22Rv1 (cell line): ENCODE measurements around the gene LMO7.
A peak's percentile ranks its signal among the peaks of the same experiment; 100 is the strongest.

Source experiments
- H3K27ac ChIP-seq: fragments of 450-650 bp; 2 replicates; pipeline ENCODE4 v1.5.1; 2017
- ZFX ChIP-seq: fragments of 450-650 bp; IDR thresholded peaks from 2 replicates; pipeline ENCODE4 v1.6.1; 2017; ENCODE audit warnings: antibody characterized with exemption, borderline replicate concordance
- TF ChIP-seq, protein P1 (sequence below): fragments of 450-650 bp; IDR thresholded peaks from 2 replicates; pipeline ENCODE4 v1.5.1; 2017; ENCODE audit warnings: mild to moderate bottlenecking

The LMO7 gene

DNA sequence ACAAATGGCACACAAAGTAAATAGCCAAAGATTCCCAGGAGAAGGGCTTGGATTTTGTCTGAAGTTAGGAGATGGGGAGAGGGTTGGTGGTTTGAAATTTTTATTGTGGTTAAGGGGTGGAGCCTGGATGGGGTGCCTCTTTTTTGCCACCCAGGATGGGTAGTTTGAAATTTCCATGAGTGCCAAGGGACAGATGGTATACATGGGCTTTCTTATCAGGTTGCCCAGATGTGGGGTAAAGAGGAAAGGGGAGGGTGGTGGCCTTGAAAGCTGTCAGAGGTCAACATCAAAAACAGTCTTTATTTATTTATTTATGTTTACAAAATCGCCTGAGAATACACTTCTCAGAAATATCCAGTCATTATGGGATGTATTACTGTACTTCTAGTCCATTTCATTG, 46.2 kb downstream of the LMO7 start:
- no peak overlapping the region for H3K27ac ChIP-seq
- TF ChIP-seq ZFX = no peak
- TF ChIP-seq, protein P1, sequence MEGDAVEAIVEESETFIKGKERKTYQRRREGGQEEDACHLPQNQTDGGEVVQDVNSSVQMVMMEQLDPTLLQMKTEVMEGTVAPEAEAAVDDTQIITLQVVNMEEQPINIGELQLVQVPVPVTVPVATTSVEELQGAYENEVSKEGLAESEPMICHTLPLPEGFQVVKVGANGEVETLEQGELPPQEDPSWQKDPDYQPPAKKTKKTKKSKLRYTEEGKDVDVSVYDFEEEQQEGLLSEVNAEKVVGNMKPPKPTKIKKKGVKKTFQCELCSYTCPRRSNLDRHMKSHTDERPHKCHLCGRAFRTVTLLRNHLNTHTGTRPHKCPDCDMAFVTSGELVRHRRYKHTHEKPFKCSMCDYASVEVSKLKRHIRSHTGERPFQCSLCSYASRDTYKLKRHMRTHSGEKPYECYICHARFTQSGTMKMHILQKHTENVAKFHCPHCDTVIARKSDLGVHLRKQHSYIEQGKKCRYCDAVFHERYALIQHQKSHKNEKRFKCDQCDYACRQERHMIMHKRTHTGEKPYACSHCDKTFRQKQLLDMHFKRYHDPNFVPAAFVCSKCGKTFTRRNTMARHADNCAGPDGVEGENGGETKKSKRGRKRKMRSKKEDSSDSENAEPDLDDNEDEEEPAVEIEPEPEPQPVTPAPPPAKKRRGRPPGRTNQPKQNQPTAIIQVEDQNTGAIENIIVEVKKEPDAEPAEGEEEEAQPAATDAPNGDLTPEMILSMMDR = no peak

DNA sequence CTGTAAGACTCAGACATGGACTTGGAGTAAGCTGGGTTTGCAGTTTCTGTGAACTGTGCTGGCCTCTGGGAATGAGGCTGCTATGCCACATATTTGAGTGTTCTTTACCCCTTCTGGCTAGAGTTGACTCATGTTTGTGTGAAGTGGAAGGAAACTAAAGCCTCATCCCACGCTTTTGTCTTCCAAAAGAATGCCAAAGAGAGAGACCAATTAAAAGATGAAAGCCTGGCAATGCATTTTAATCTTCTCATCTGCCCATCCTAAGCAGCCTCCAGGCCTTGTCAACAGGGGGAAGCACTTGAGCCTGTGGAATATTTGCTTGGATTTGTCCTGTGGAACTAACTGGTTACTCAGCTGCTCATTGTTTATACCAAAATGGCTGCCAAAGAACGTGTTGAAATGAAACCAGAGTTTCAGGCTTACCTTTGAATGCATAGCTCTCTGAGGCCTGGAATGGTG, 49.1 kb downstream of the LMO7 start:
- TF ChIP-seq, protein P1 = peak; percentile 8; the same call in 1 of the 2 replicates
- TF ChIP-seq ZFX = no peak
- no peak overlapping the region for H3K27ac ChIP-seq

DNA sequence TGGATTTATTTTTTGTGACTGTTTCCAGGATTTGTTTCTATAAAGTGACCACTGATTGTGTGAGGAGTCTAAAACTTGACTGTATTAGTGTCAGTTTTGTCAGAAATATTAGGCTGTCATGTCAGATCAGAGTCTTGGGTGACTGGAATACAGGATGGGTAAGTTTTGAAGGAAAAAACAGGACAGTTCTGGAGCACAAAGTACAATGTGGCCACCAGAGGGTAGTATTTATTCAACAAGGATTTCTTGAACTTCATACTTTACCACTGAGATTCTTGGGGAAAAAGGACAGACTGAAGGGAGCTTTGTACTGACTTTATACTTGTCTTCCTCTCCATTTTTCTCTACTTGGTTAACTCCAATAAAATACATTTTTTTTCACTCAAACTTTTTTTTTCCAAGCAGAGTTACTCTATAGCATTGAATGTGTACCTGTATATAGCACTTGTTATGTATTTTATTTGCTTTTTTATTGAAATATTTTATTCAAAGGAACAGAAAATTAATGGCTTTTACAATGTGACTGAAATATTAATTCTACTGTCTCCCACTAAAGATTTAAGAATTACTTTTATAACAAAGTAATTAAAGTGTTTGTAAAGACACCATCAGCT, 51.1 kb downstream of the LMO7 start:
- H3K27ac ChIP-seq = no peak overlapping the region
- TF ChIP-seq, protein P1 = peak; percentile 64
- no peak for TF ChIP-seq ZFX

DNA sequence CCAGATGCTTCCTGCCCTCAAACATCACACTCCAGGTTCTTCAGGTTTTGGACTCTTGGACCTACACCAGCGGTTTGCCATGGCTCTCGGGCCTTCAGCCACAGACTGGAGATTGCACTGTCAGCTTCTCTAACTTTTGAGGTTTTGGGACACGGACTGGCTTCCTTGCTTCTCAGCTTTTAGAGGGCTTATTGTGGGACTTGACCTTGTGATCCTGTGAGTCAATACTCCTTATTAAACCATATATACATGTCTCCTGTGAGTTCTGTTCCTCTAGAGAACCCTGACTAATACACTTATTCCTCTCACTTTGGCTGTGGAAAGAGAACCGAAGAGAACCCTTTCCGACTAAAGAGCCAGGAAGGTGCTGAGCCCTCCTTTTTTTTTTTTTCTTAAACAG, 53.6 kb downstream of the LMO7 start:
- H3K27ac ChIP-seq = no peak overlapping the region
- TF ChIP-seq, protein P1 = no peak
- TF ChIP-seq ZFX = no peak

DNA sequence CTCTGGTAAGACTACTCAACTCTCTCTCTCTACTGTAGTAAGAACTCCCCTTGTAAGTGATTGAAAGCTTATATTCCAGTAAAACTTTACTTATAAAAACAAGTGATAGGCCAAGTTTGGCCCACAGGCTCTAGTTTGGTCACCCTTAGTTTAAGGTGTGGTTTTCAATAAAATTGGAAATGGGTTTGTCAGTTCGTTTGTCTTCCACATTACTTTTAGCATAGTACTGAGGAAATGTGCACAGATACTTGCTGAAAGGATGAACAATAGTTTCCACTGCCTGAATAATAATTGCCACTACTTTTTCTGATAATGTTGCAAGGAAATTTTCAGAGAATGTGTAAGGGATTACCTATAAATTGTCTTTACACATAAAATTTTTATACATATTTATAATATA, 54.5 kb downstream of the LMO7 start:
- no peak overlapping the region for H3K27ac ChIP-seq
- no peak for TF ChIP-seq ZFX
- TF ChIP-seq, protein P1 = no peak

DNA sequence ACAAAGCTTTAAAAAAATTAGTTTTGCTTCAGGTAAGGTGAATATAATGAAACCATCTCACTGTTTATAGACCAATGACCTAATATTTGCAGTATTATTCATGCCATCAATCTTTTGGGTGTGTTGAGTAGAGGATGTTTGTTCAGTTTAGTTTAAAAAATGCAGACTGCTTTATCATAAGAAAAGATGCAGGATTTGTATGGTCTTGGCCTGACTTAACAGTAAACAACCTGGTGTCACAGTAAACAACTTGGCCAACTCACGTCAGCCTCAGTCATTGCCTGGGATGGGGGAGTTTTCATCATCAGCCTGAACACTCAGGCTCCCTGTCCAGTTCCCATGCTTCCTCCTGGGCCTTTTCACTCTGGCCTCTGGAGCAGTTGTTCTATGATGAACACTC, 55.1 kb downstream of the LMO7 start:
- H3K27ac ChIP-seq = peak overlapping the region; percentile 30; the same call in 1 of the 2 replicates
- TF ChIP-seq ZFX = no peak
- TF ChIP-seq, protein P1 = no peak

DNA sequence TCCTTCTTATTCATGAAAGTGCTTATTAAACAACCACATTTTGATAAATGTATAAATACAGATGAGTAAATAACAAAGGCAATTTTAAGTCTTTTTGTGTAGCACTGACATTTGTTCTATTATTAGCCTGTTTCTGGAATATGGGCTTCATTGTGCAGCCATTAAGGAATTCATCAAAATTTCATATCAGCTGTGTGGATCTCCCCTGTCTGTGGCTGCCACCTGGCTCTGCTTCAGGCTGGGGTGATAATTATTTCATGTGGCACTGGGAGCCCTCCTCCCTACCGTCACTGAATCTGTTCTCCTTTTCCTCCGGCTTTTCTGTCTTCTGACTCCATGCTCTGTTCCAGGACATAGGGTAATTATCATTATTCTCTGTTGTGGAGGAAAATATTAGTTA, 57.1 kb downstream of the LMO7 start:
- TF ChIP-seq, protein P1 = no peak
- TF ChIP-seq ZFX = no peak
- no peak overlapping the region for H3K27ac ChIP-seq
